ENCODE measurements around the gene ATCAY. TPM values are rescaled to one million over a fixed set of nuclear protein-coding genes. Genes with fewer than 3 reads are reported as not detected.
A peak's percentile ranks its signal among the peaks of the same experiment; 100 is the strongest.

ATCAY gene
- total and polyA plus RNA-seq, 2 of the 13 experiments (the other 11 are each of a cell fraction or from before 2014, with no cell fraction given) = not detected

DNA sequence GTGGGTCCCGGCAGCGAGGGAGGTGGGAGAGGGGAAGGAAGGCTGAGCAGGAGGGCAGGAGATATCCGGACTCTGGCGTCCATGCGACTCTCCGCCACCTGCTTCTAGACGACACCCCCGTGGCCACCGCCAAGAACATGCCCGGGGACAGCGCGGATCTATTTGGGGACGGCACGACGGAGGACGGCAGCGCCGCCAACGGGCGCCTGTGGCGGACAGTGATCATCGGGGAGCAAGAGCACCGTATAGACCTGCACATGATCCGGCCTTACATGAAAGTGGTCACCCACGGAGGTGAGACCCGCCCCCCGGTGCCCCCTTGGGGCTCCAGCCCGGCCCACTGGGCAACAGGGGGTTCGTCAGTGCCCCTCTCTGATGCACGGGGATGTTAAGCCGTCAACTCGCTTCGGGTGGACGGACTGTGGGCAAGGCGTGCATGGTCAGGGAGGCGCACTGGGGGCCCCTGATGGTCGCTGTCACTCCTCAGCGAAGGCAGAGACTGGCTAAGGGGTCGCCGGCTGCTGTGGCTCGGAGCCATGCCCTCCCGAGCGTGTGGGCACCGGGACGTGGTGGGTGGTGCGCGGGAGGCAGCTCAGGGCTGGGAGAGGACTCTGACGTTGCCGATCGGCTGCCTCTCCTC lies 27.3 kb downstream of the ATCAY start:
- Histone ChIP-seq H3K4me2 (ENCODE audit: low read depth, low read length) (no peak overlapping the region), H3K4me3 (replicated peaks in 1 of 3; ENCODE audit: insufficient read depth in 1 of 3, low read depth in 2 of 3, low read length in 3 of 3) (no peak overlapping the region), H3K4me1 (ENCODE audit: insufficient read depth, low read length) (no peaks in the 10 kb centered on the region), H3K9me3 (ENCODE audit: low read length) (peaks cover 4% of the 10 kb centered on the region; the same call in 1 of the 2 replicates), H3K27me3 (ENCODE audit: control insufficient read depth in 1 of 2, insufficient read depth in 2 of 2, low read length in 2 of 2) (peaks cover 2 to 24% of the 10 kb centered on the region in 2 experiments; a peak in 4 of 5 replicates), H3K9ac (ENCODE audit: insufficient read depth, low read depth, low read length) (no peak overlapping the region), H3K79me2 (ENCODE audit: insufficient read depth, low read length) (no peaks in the 10 kb centered on the region), H2AFZ (ENCODE audit: low read length) (no peak overlapping the region), H4K20me1 (ENCODE audit: insufficient read depth, low read length) (no peaks in the 10 kb centered on the region), H3K27ac (ENCODE audit: extremely low read length, insufficient read depth, low read length) (no peak overlapping the region), H3K36me3 (replicated peaks in 1 of 2; ENCODE audit: control insufficient read depth in 1 of 2, insufficient read depth in 2 of 2, low read length in 2 of 2) (no peaks in the 10 kb centered on the region)
- ChIA-PET CTCF (ENCODE audit: low intra/inter-chr PET ratio, low total read pairs) (no interaction called here), POLR2A (no interaction called here)
- intact Hi-C loops (cut with micrococcal nuclease; ENCODE audit: unreplicated experiment) = no loop called here
- FAIRE-seq (no peak), ATAC-seq (peak; percentile 70), DNase-seq (ENCODE audit: low spot score) (no peak)
- WGBS (ENCODE audit: low lambda C conversion rate) = 28% methylated on average over 21 of the region's 50 CpGs
- TF ChIP-seq, protein P1, sequence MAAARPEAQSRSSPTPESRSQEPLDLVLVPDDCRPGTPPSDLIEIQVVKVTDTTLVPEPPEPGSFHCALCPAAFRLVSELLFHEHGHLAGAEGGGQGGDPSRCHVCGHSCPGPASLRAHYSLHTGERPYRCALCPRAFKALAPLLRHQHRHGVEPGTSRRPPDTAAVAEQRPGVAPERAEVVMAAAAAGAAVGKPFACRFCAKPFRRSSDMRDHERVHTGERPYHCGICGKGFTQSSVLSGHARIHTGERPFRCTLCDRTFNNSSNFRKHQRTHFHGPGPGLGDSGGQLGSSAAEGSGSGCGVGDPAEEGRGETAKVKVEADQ (CRISPR knock-in tag; IDR thresholded peaks at IDR 0.05; ENCODE audit: borderline replicate concordance) = no peak
- TF ChIP-seq, protein P2, sequence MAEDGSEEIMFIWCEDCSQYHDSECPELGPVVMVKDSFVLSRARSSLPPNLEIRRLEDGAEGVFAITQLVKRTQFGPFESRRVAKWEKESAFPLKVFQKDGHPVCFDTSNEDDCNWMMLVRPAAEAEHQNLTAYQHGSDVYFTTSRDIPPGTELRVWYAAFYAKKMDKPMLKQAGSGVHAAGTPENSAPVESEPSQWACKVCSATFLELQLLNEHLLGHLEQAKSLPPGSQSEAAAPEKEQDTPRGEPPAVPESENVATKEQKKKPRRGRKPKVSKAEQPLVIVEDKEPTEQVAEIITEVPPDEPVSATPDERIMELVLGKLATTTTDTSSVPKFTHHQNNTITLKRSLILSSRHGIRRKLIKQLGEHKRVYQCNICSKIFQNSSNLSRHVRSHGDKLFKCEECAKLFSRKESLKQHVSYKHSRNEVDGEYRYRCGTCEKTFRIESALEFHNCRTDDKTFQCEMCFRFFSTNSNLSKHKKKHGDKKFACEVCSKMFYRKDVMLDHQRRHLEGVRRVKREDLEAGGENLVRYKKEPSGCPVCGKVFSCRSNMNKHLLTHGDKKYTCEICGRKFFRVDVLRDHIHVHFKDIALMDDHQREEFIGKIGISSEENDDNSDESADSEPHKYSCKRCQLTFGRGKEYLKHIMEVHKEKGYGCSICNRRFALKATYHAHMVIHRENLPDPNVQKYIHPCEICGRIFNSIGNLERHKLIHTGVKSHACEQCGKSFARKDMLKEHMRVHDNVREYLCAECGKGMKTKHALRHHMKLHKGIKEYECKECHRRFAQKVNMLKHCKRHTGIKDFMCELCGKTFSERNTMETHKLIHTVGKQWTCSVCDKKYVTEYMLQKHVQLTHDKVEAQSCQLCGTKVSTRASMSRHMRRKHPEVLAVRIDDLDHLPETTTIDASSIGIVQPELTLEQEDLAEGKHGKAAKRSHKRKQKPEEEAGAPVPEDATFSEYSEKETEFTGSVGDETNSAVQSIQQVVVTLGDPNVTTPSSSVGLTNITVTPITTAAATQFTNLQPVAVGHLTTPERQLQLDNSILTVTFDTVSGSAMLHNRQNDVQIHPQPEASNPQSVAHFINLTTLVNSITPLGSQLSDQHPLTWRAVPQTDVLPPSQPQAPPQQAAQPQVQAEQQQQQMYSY (CRISPR knock-in tag; IDR thresholded peaks at IDR 0.05) = no peak
- no peak for TF ChIP-seq ATF7 (IDR thresholded peaks at IDR 0.05)
- no peak for TF ChIP-seq ATF7 (CRISPR knock-in tag; IDR thresholded peaks at IDR 0.05)
- TF ChIP-seq ZSCAN21 (CRISPR knock-in tag; IDR thresholded peaks at IDR 0.05; ENCODE audit: borderline replicate concordance) = no peak
- no peak for TF ChIP-seq ZNF329 (CRISPR knock-in tag; IDR thresholded peaks at IDR 0.05; ENCODE audit: low read depth)
- no peak for TF ChIP-seq GLI4 (CRISPR knock-in tag; IDR thresholded peaks at IDR 0.05; ENCODE audit: borderline replicate concordance)
- TF ChIP-seq STAG1 (CRISPR knock-in tag; IDR thresholded peaks at IDR 0.05) = peak; percentile 16
- TF ChIP-seq ATF7-NPFF (CRISPR knock-in tag; IDR thresholded peaks at IDR 0.05; ENCODE audit: low read depth) = no peak
- TF ChIP-seq, protein P3, sequence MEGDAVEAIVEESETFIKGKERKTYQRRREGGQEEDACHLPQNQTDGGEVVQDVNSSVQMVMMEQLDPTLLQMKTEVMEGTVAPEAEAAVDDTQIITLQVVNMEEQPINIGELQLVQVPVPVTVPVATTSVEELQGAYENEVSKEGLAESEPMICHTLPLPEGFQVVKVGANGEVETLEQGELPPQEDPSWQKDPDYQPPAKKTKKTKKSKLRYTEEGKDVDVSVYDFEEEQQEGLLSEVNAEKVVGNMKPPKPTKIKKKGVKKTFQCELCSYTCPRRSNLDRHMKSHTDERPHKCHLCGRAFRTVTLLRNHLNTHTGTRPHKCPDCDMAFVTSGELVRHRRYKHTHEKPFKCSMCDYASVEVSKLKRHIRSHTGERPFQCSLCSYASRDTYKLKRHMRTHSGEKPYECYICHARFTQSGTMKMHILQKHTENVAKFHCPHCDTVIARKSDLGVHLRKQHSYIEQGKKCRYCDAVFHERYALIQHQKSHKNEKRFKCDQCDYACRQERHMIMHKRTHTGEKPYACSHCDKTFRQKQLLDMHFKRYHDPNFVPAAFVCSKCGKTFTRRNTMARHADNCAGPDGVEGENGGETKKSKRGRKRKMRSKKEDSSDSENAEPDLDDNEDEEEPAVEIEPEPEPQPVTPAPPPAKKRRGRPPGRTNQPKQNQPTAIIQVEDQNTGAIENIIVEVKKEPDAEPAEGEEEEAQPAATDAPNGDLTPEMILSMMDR (CRISPR knock-in tag; IDR thresholded peaks at IDR 0.05) = 0 out of 2 replicates have a peak, but pooled peaks have one; percentile 21
- no peak for TF ChIP-seq NR2C2 (CRISPR knock-in tag; IDR thresholded peaks at IDR 0.05; ENCODE audit: borderline replicate concordance)
- TF ChIP-seq, protein P4, sequence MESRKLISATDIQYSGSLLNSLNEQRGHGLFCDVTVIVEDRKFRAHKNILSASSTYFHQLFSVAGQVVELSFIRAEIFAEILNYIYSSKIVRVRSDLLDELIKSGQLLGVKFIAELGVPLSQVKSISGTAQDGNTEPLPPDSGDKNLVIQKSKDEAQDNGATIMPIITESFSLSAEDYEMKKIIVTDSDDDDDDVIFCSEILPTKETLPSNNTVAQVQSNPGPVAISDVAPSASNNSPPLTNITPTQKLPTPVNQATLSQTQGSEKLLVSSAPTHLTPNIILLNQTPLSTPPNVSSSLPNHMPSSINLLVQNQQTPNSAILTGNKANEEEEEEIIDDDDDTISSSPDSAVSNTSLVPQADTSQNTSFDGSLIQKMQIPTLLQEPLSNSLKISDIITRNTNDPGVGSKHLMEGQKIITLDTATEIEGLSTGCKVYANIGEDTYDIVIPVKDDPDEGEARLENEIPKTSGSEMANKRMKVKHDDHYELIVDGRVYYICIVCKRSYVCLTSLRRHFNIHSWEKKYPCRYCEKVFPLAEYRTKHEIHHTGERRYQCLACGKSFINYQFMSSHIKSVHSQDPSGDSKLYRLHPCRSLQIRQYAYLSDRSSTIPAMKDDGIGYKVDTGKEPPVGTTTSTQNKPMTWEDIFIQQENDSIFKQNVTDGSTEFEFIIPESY (CRISPR knock-in tag; IDR thresholded peaks at IDR 0.05) = 0 out of 2 replicates have a peak, but pooled peaks have one; percentile 10
- no peak for TF ChIP-seq ZNF776 (CRISPR knock-in tag; IDR thresholded peaks at IDR 0.05)
- TF ChIP-seq, protein P5, sequence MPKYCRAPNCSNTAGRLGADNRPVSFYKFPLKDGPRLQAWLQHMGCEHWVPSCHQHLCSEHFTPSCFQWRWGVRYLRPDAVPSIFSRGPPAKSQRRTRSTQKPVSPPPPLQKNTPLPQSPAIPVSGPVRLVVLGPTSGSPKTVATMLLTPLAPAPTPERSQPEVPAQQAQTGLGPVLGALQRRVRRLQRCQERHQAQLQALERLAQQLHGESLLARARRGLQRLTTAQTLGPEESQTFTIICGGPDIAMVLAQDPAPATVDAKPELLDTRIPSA (CRISPR knock-in tag; IDR thresholded peaks at IDR 0.05; ENCODE audit: borderline replicate concordance) = no peak
- no peak for TF ChIP-seq FOSL1 (CRISPR knock-in tag; IDR thresholded peaks at IDR 0.05; ENCODE audit: borderline replicate concordance)
- in situ Hi-C loops (cut with HindIII; ENCODE audit: extremely low pct_ligation_motif_present, low pct_unique_long_range_greater_than_20kb) = no loop called here
- BruUV-seq (replicated peaks) = no TSS peak
